PC-3 (cell line): ENCODE measurements around the gene PSRC1. TPM values are rescaled to one million over a fixed set of nuclear protein-coding genes. Genes with fewer than 3 reads are reported as not detected.

Experiments used
- ATAC-seq: fragments of 200-7000 bp; cut with Tn5 transposase; 2 replicates; pipeline ENCODE4 v1.9.1; 2020; ENCODE audit warnings: mild to moderate bottlenecking, moderate library complexity
- BruUV-seq: library from RNA; stranded (reverse); fragments of 400-500 nt; replicated peaks from 2 replicates; lab custom pipeline; 2021; lab: Mats Ljungman, UMichigan
- CTCF ChIA-PET: fragments of 300-600 bp; sonication (Branson Sonifier 250); formaldehyde crosslinking; loops from one replicate; lab custom pipeline; 2022; ENCODE audit warnings: antibody characterized with exemption; lab: Charles Lee
- POLR2A ChIA-PET: fragments of 300-600 bp; sonication (Branson Sonifier 250); formaldehyde crosslinking; loops from one replicate; lab custom pipeline; 2022; ENCODE audit warnings: antibody characterized with exemption; ENCODE audit not compliant: unreplicated experiment; lab: Charles Lee
- DNase-seq: peaks from one replicate; pipeline ENCODE4 v3.0.0-alpha.2; 2015
- H2AFZ ChIP-seq: fragments of 300-600 bp; sonication (generic); 2 replicates; pipeline ENCODE4 v1.6.0; 2016; ENCODE audit warnings: antibody characterized with exemption, low read length
- H3F3A ChIP-seq: fragments of 300-600 bp; sonication (generic); one replicate; pipeline ENCODE4 v1.6.0; 2017; ENCODE audit warnings: antibody characterized with exemption, low read length, control low read depth, mild to moderate bottlenecking; ENCODE audit not compliant: unreplicated experiment
- H3K27ac ChIP-seq: fragments of 300-600 bp; sonication (generic); 2 replicates; pipeline ENCODE4 v1.5.1; 2016; ENCODE audit warnings: mild to moderate bottlenecking, low read length
- H3K27me3 ChIP-seq: fragments of 300-600 bp; sonication (generic); 2 replicates; pipeline ENCODE4 v1.6.1; 2016; ENCODE audit warnings: low read length, mixed read lengths
- H3K36me3 ChIP-seq: fragments of 300-600 bp; sonication (generic); 2 replicates; pipeline ENCODE4 v1.6.1; 2016; ENCODE audit warnings: low read depth, mixed run types, low read length, mixed read lengths
- H3K4me1 ChIP-seq: fragments of 300-600 bp; sonication (generic); 2 replicates; pipeline ENCODE4 v1.5.1; 2016; ENCODE audit warnings: low read length; ENCODE audit not compliant: insufficient read depth
- H3K4me2 ChIP-seq: fragments of 300-600 bp; sonication (generic); 2 replicates; pipeline ENCODE4 v1.6.0; 2016; ENCODE audit warnings: low read length
- H3K4me3 ChIP-seq: fragments of 300-600 bp; sonication (generic); 2 replicates; pipeline ENCODE4 v1.5.1; 2016; ENCODE audit warnings: mild to moderate bottlenecking, low read length, mixed read lengths
- H3K79me2 ChIP-seq: fragments of 300-600 bp; sonication (generic); 2 replicates; pipeline ENCODE4 v1.6.1; 2017; ENCODE audit warnings: low read length, mixed read lengths
- H3K9ac ChIP-seq: fragments of 300-600 bp; sonication (generic); 2 replicates; pipeline ENCODE4 v1.6.0; 2016; ENCODE audit warnings: mild to moderate bottlenecking, low read length
- H3K9me2 ChIP-seq: fragments of 300-600 bp; sonication (generic); replicated peaks from 2 replicates; pipeline ENCODE4 v1.6.1; 2016; ENCODE audit warnings: mixed run types, low read length, mixed read lengths
- H3K9me3 ChIP-seq: fragments of 300-600 bp; sonication (generic); 2 replicates; pipeline ENCODE4 v1.6.1; 2016; ENCODE audit warnings: low read length, mixed read lengths
- H4K20me1 ChIP-seq: fragments of 300-600 bp; sonication (generic); 2 replicates; pipeline ENCODE4 v1.6.1; 2016; ENCODE audit warnings: low read length, mixed read lengths
- CTCF ChIP-seq: fragments of 300-600 bp; sonication (generic); conservative IDR thresholded peaks from 2 replicates; pipeline ENCODE4 v1.5.1; 2017; ENCODE audit warnings: antibody characterized with exemption, low read depth, mild to moderate bottlenecking, low read length
- EZH2 ChIP-seq: fragments of 300-600 bp; sonication (generic); IDR thresholded peaks from one replicate; pipeline ENCODE4 v1.6.1; 2017; ENCODE audit warnings: antibody characterized with exemption, mild to moderate bottlenecking, low read length; ENCODE audit not compliant: unreplicated experiment
- EZH2phosphoT487 ChIP-seq: fragments of 300-600 bp; sonication (generic); IDR thresholded peaks from 2 replicates; pipeline ENCODE4 v1.6.1; 2018; ENCODE audit warnings: mild to moderate bottlenecking, antibody characterized with exemption, low read length, borderline replicate concordance
- intact Hi-C: fragments of 100-400 bp; cut with micrococcal nuclease; formaldehyde crosslinking; loops from 2 replicates; pipeline ENCODE4 v1.9.0; 2023
- total RNA-seq: library from RNA; depleted of rRNA; stranded (reverse); fragments of >200 nt; gene quantifications from 2 replicates; pipeline ENCODE4 v1.2.3, GENCODE V29; 2014

The PSRC1 gene
- total RNA-seq, 1 experiment from 2014 or later: 33.8 TPM

- POLR2A ChIA-PET: no interaction called here
These were observed 21.9 kb downstream of the PSRC1 start for GRCh38 chr1:109261006-109261405.

GRCh38 chr1:109259674-109260557, 23.0 kb downstream of the PSRC1 start:
- Histone ChIP-seq H3K9ac (no peak overlapping the region), H3K4me2 (no peak overlapping the region), H2AFZ (no peak overlapping the region), H3K27ac (no peak overlapping the region), H3K4me1 (peaks cover 12% of the 10 kb centered on the region), H3F3A (no peaks in the 10 kb centered on the region), H3K9me3 (no peaks in the 10 kb centered on the region), H3K9me2 (no peaks in the 10 kb centered on the region), H4K20me1 (no peaks in the 10 kb centered on the region), H3K79me2 (no peaks in the 10 kb centered on the region), H3K4me3 (no peak overlapping the region), H3K27me3 (no peaks in the 10 kb centered on the region), H3K36me3 (no peaks in the 10 kb centered on the region)
- ATAC-seq (no peak), DNase-seq (no peak)
- intact Hi-C loops: no loop called here
- BruUV-seq: no TSS peak
- CTCF ChIA-PET: no interaction called here
- POLR2A ChIA-PET: no interaction called here
- TF ChIP-seq EZH2phosphoT487: no peak
- no peak for TF ChIP-seq CTCF
- no peak for TF ChIP-seq EZH2

More at GRCh38 chr1:109261006-109261405, 21.9 kb downstream of the PSRC1 start:
- ATAC-seq: no peak
- H2AFZ ChIP-seq: no peak overlapping the region
- TF ChIP-seq EZH2: no peak
- no peak for TF ChIP-seq CTCF
- TF ChIP-seq EZH2phosphoT487: no peak
- H3K9ac ChIP-seq: no peak overlapping the region
- no peak overlapping the region for H3K4me3 ChIP-seq
- no peak overlapping the region for H3K27ac ChIP-seq
- no peaks in the 10 kb centered on the region for H3K36me3 ChIP-seq
- H3K79me2 ChIP-seq: no peaks in the 10 kb centered on the region
- H3K27me3 ChIP-seq: no peaks in the 10 kb centered on the region
- H3K9me2 ChIP-seq: no peaks in the 10 kb centered on the region
- H3K4me1 ChIP-seq: peaks cover 12% of the 10 kb centered on the region
- no TSS peak for BruUV-seq
- no peak for DNase-seq
- H4K20me1 ChIP-seq: no peaks in the 10 kb centered on the region
- H3K9me3 ChIP-seq: no peaks in the 10 kb centered on the region
- H3K4me2 ChIP-seq: no peak overlapping the region
- H3F3A ChIP-seq: no peaks in the 10 kb centered on the region
- intact Hi-C loops: no loop called here
- CTCF ChIA-PET: no interaction called here
